Ishikawa (cell line): ENCODE data around the gene PPP1R26.

Experiments
- CEBPB ChIP-seq: IDR thresholded peaks from 2 replicates; pipeline ENCODE4 v1.6.1; 2012
- CREB1 ChIP-seq: IDR thresholded peaks from 2 replicates; pipeline ENCODE4 v1.6.1; 2012; ENCODE audit warnings: low read depth
- EGR1 ChIP-seq: IDR thresholded peaks from 2 replicates; pipeline ENCODE4 v1.6.1; 2012
- EP300 ChIP-seq: IDR thresholded peaks from 2 replicates; pipeline ENCODE4 v1.6.1; 2012; ENCODE audit warnings: borderline replicate concordance
- FOXM1 ChIP-seq: IDR thresholded peaks from 2 replicates; pipeline ENCODE4 v1.6.1; 2012; ENCODE audit warnings: low read depth, borderline replicate concordance
- MAX ChIP-seq: IDR thresholded peaks from 2 replicates; pipeline ENCODE4 v1.6.1; 2012
- NFIC ChIP-seq: IDR thresholded peaks from 2 replicates; pipeline ENCODE4 v1.6.1; 2012
- RAD21 ChIP-seq: IDR thresholded peaks from 2 replicates; pipeline ENCODE4 v1.6.1; 2012; ENCODE audit warnings: low read depth
- REST ChIP-seq: IDR thresholded peaks from 2 replicates; pipeline ENCODE4 v1.6.1; 2012; ENCODE audit warnings: low read depth, mild to moderate bottlenecking
- TAF1 ChIP-seq: IDR thresholded peaks from 2 replicates; pipeline ENCODE4 v1.6.1; 2012; ENCODE audit warnings: low read depth, mild to moderate bottlenecking
- TCF12 ChIP-seq: IDR thresholded peaks from 2 replicates; pipeline ENCODE4 v1.6.1; 2012; ENCODE audit warnings: low read depth
- TEAD4 ChIP-seq: IDR thresholded peaks from 2 replicates; pipeline ENCODE4 v1.6.1; 2012
- USF1 ChIP-seq: IDR thresholded peaks from 2 replicates; pipeline ENCODE4 v1.6.1; 2012
- YY1 ChIP-seq: IDR thresholded peaks from 2 replicates; pipeline ENCODE4 v1.6.1; 2012; ENCODE audit warnings: low read depth
- ZBTB7A ChIP-seq: IDR thresholded peaks from 2 replicates; pipeline ENCODE4 v1.6.1; 2012; ENCODE audit warnings: low read depth

Gene PPP1R26

GRCh38 chr9:135494791-135495559, 15.4 kb downstream of the PPP1R26 start:
- no peak for TF ChIP-seq TEAD4
- TF ChIP-seq TCF12 = no peak
- no peak for TF ChIP-seq FOXM1
- TF ChIP-seq RAD21 = no peak
- TF ChIP-seq TAF1 = no peak
- no peak for TF ChIP-seq YY1
- no peak for TF ChIP-seq ZBTB7A
- no peak for TF ChIP-seq EP300
- TF ChIP-seq CEBPB = no peak
- no peak for TF ChIP-seq EGR1
- TF ChIP-seq USF1 = no peak
- TF ChIP-seq MAX = no peak
- no peak for TF ChIP-seq CREB1
- no peak for TF ChIP-seq REST
- TF ChIP-seq NFIC = no peak

- TF ChIP-seq USF1 (no peak), CEBPB (no peak), CREB1 (no peak), REST (no peak), RAD21 (no peak), YY1 (no peak), TEAD4 (no peak), TCF12 (no peak), FOXM1 (no peak), EP300 (no peak), NFIC (no peak), TAF1 (no peak), ZBTB7A (no peak)
These were observed 19.0 kb downstream of the PPP1R26 start for GRCh38 chr9:135498381-135499126.

- peak; percentile 83 for TF ChIP-seq MAX
- peak; percentile 54; the same call in 1 of the 2 replicates for TF ChIP-seq TAF1
- no peak for TF ChIP-seq EP300
- no peak for TF ChIP-seq CEBPB
- no peak for TF ChIP-seq TCF12
- no peak for TF ChIP-seq RAD21
- TF ChIP-seq TEAD4 = no peak
- no peak for TF ChIP-seq CREB1
- peak; percentile 25; the same call in 1 of the 2 replicates for TF ChIP-seq EGR1
- peak; percentile 72; the same call in 1 of the 2 replicates for TF ChIP-seq ZBTB7A
- TF ChIP-seq USF1 = peak; percentile 99
- TF ChIP-seq YY1 = peak; percentile 88
- TF ChIP-seq REST = no peak
These were observed 19.9 kb downstream of the PPP1R26 start for GRCh38 chr9:135499326-135500070.
